Measurements from ENCODE around the gene DCC.

The DCC gene

GRCh38 chr18:52496426-52496825 lies 156.4 kb downstream of the DCC start:
- no peak for DNase-seq
- H3K79me2 ChIP-seq (ENCODE audit: low read length) = no peaks in the 10 kb centered on the region
- H3K27me3 ChIP-seq (replicated peaks; ENCODE audit: insufficient read depth, low read length) = no peaks in the 10 kb centered on the region

DNA sequence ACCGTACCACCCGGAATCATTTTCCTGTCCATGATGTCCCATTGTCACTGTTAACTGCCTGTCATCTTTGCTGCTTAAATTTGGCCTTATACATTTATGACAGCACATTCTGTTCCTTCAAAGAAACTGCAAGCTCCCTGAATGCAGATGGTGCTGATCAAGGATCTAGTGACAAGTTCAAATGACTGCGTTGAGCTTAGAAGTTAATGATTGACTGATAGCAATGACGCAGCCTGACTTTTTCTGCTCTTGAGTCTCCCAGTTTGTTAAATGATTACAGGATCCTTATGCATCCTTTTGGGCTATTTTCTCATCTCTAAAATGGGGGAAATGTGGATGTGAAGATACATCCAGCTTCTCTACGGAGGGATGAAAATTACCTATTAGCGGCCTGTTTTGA lies 159.0 kb downstream of the DCC start:
- no peak overlapping the region for H2AFZ ChIP-seq (ENCODE audit: low read length)

More at GRCh38 chr18:52496426-52496825, 156.4 kb downstream of the DCC start:
- H2AFZ ChIP-seq (ENCODE audit: low read length) = no peak overlapping the region
- H4K20me1 ChIP-seq (ENCODE audit: insufficient read depth, low read length) = no peaks in the 10 kb centered on the region
- TF ChIP-seq EZH2phosphoT487 (IDR thresholded peaks at IDR 0.05; ENCODE audit: low read length) (no peak), EZH2 (optimal IDR thresholded peaks at IDR 0.05; ENCODE audit: low read depth, low read length) (no peak)
- TF ChIP-seq, protein P1, sequence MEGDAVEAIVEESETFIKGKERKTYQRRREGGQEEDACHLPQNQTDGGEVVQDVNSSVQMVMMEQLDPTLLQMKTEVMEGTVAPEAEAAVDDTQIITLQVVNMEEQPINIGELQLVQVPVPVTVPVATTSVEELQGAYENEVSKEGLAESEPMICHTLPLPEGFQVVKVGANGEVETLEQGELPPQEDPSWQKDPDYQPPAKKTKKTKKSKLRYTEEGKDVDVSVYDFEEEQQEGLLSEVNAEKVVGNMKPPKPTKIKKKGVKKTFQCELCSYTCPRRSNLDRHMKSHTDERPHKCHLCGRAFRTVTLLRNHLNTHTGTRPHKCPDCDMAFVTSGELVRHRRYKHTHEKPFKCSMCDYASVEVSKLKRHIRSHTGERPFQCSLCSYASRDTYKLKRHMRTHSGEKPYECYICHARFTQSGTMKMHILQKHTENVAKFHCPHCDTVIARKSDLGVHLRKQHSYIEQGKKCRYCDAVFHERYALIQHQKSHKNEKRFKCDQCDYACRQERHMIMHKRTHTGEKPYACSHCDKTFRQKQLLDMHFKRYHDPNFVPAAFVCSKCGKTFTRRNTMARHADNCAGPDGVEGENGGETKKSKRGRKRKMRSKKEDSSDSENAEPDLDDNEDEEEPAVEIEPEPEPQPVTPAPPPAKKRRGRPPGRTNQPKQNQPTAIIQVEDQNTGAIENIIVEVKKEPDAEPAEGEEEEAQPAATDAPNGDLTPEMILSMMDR (IDR thresholded peaks at IDR 0.05; ENCODE audit: low read length) = no peak
- H3K9me2 ChIP-seq (replicated peaks; ENCODE audit: insufficient read depth, low read length) = no peaks in the 10 kb centered on the region
- H3K4me1 ChIP-seq (ENCODE audit: low read length) = no peaks in the 10 kb centered on the region
- no peak overlapping the region for H3K27ac ChIP-seq (ENCODE audit: low read length)
- no peaks in the 10 kb centered on the region for H3K9me3 ChIP-seq (replicated peaks; ENCODE audit: insufficient read depth, low read length)
- H3F3A ChIP-seq (ENCODE audit: insufficient read depth, low read length) = no peaks in the 10 kb centered on the region
- no peaks in the 10 kb centered on the region for H3K36me3 ChIP-seq (replicated peaks; ENCODE audit: insufficient read depth, low read length)
- H3K4me2 ChIP-seq (ENCODE audit: low read depth, low read length) = no peak overlapping the region
- H3K9ac ChIP-seq (ENCODE audit: low read length) = no peak overlapping the region
- H3K4me3 ChIP-seq (ENCODE audit: low read length) = no peak overlapping the region

GRCh38 chr18:52499644-52500043 lies 159.6 kb downstream of the DCC start:
- H4K20me1 ChIP-seq (ENCODE audit: insufficient read depth, low read length) = no peaks in the 10 kb centered on the region
- no peaks in the 10 kb centered on the region for H3K9me3 ChIP-seq (replicated peaks; ENCODE audit: insufficient read depth, low read length)
- H3F3A ChIP-seq (ENCODE audit: insufficient read depth, low read length) = no peaks in the 10 kb centered on the region
- no peak overlapping the region for H2AFZ ChIP-seq (ENCODE audit: low read length)
- DNase-seq = no peak
- H3K79me2 ChIP-seq (ENCODE audit: low read length) = no peaks in the 10 kb centered on the region
- H3K27ac ChIP-seq (ENCODE audit: low read length) = no peak overlapping the region
- no peak overlapping the region for H3K4me3 ChIP-seq (ENCODE audit: low read length)
- H3K9ac ChIP-seq (ENCODE audit: low read length) = no peak overlapping the region
- H3K9me2 ChIP-seq (replicated peaks; ENCODE audit: insufficient read depth, low read length) = no peaks in the 10 kb centered on the region
- no peak overlapping the region for H3K4me2 ChIP-seq (ENCODE audit: low read depth, low read length)
- no peaks in the 10 kb centered on the region for H3K27me3 ChIP-seq (replicated peaks; ENCODE audit: insufficient read depth, low read length)
- H3K36me3 ChIP-seq (replicated peaks; ENCODE audit: insufficient read depth, low read length) = no peaks in the 10 kb centered on the region
- no peaks in the 10 kb centered on the region for H3K4me1 ChIP-seq (ENCODE audit: low read length)
- TF ChIP-seq EZH2 (optimal IDR thresholded peaks at IDR 0.05; ENCODE audit: low read depth, low read length) (no peak), EZH2phosphoT487 (IDR thresholded peaks at IDR 0.05; ENCODE audit: low read length) (no peak)
- TF ChIP-seq, protein P1 (IDR thresholded peaks at IDR 0.05; ENCODE audit: low read length) = no peak

More for the DNA sequence above, 159.0 kb downstream of the DCC start:
- Histone ChIP-seq H4K20me1 (ENCODE audit: insufficient read depth, low read length) (no peaks in the 10 kb centered on the region), H3F3A (ENCODE audit: insufficient read depth, low read length) (no peaks in the 10 kb centered on the region), H3K36me3 (replicated peaks; ENCODE audit: insufficient read depth, low read length) (no peaks in the 10 kb centered on the region), H3K4me1 (ENCODE audit: low read length) (no peaks in the 10 kb centered on the region), H3K4me3 (ENCODE audit: low read length) (no peak overlapping the region), H3K79me2 (ENCODE audit: low read length) (no peaks in the 10 kb centered on the region), H3K9ac (ENCODE audit: low read length) (no peak overlapping the region), H3K9me3 (replicated peaks; ENCODE audit: insufficient read depth, low read length) (no peaks in the 10 kb centered on the region), H3K27me3 (replicated peaks; ENCODE audit: insufficient read depth, low read length) (no peaks in the 10 kb centered on the region), H3K9me2 (replicated peaks; ENCODE audit: insufficient read depth, low read length) (no peaks in the 10 kb centered on the region), H3K27ac (ENCODE audit: low read length) (no peak overlapping the region), H3K4me2 (ENCODE audit: low read depth, low read length) (no peak overlapping the region)
- no peak for TF ChIP-seq EZH2 (optimal IDR thresholded peaks at IDR 0.05; ENCODE audit: low read depth, low read length)
- TF ChIP-seq EZH2phosphoT487 (IDR thresholded peaks at IDR 0.05; ENCODE audit: low read length) = no peak
- TF ChIP-seq, protein P1 (IDR thresholded peaks at IDR 0.05; ENCODE audit: low read length) = no peak
- DNase-seq = no peak

Data from MM.1S (cell line).